ENCODE data around the gene ANK3.

ANK3 gene

GRCh38 chr10:60375293-60376004 lies 14.2 kb downstream of the ANK3 start:
- TF ChIP-seq REST (IDR thresholded peaks at IDR 0.05; ENCODE audit: insufficient read depth in 1 of 2, low read depth in 2 of 2, low read length in 2 of 2) (no peak), SIN3A (IDR thresholded peaks at IDR 0.05; ENCODE audit: borderline replicate concordance, insufficient read depth, low read length) (no peak), FOXP2 (optimal IDR thresholded peaks at IDR 0.05; ENCODE audit: borderline replicate concordance, extremely low read depth, extremely low read length, insufficient read depth) (no peak), POLR2AphosphoS5 (IDR thresholded peaks at IDR 0.05; ENCODE audit: low read depth, low read length) (no peak), TAF1 (IDR thresholded peaks at IDR 0.05; ENCODE audit: borderline replicate concordance, insufficient read depth, low read length) (no peak)

GRCh38 chr10:60374836-60375235 lies 14.8 kb downstream of the ANK3 start:
- TF ChIP-seq FOXP2 (optimal IDR thresholded peaks at IDR 0.05; ENCODE audit: borderline replicate concordance, extremely low read depth, extremely low read length, insufficient read depth), result no peak
- TF ChIP-seq TAF1 (IDR thresholded peaks at IDR 0.05; ENCODE audit: borderline replicate concordance, insufficient read depth, low read length), result no peak
- no peak for TF ChIP-seq SIN3A (IDR thresholded peaks at IDR 0.05; ENCODE audit: borderline replicate concordance, insufficient read depth, low read length)
- no peak for TF ChIP-seq REST (IDR thresholded peaks at IDR 0.05; ENCODE audit: insufficient read depth in 1 of 2, low read depth in 2 of 2, low read length in 2 of 2)
- TF ChIP-seq POLR2AphosphoS5 (IDR thresholded peaks at IDR 0.05; ENCODE audit: low read depth, low read length), result no peak

DNA sequence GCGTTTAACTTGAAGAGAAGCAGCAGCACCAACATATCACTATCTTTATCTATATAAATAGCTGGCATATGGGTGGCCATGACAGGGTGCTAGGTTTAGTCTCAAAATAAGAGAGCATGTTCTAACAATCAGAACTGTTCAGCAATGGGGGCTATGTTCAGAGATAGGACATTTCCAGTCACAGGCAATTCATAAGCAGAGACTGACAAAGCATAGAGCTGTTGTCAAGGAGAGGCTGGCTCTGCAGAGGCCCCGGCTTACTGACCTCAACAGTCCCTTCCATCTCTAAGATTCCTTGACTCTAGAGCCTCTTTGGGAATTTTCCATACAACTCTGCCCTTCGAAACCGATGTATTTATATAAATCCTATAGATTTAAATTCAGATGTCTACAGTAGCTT lies 17.2 kb downstream of the ANK3 start:
- TF ChIP-seq FOXP2 (optimal IDR thresholded peaks at IDR 0.05; ENCODE audit: borderline replicate concordance, extremely low read depth, extremely low read length, insufficient read depth), result no peak
- TF ChIP-seq REST (IDR thresholded peaks at IDR 0.05; ENCODE audit: insufficient read depth in 1 of 2, low read depth in 2 of 2, low read length in 2 of 2), result no peak
- no peak for TF ChIP-seq TAF1 (IDR thresholded peaks at IDR 0.05; ENCODE audit: borderline replicate concordance, insufficient read depth, low read length)
- TF ChIP-seq POLR2AphosphoS5 (IDR thresholded peaks at IDR 0.05; ENCODE audit: low read depth, low read length), result no peak
- TF ChIP-seq SIN3A (IDR thresholded peaks at IDR 0.05; ENCODE audit: borderline replicate concordance, insufficient read depth, low read length), result no peak

GRCh38 chr10:60369547-60369930 lies 20.1 kb downstream of the ANK3 start:
- TF ChIP-seq SIN3A (IDR thresholded peaks at IDR 0.05; ENCODE audit: borderline replicate concordance, insufficient read depth, low read length), result no peak
- TF ChIP-seq FOXP2 (optimal IDR thresholded peaks at IDR 0.05; ENCODE audit: borderline replicate concordance, extremely low read depth, extremely low read length, insufficient read depth), result no peak
- TF ChIP-seq POLR2AphosphoS5 (IDR thresholded peaks at IDR 0.05; ENCODE audit: low read depth, low read length), result no peak
- no peak for TF ChIP-seq REST (IDR thresholded peaks at IDR 0.05; ENCODE audit: insufficient read depth in 1 of 2, low read depth in 2 of 2, low read length in 2 of 2)
- TF ChIP-seq TAF1 (IDR thresholded peaks at IDR 0.05; ENCODE audit: borderline replicate concordance, insufficient read depth, low read length), result no peak
